K562 (cell line): ENCODE results near the gene TMEM176B. TPM values are rescaled to one million over a fixed set of nuclear protein-coding genes. Genes with fewer than 3 reads are reported as not detected.

Experiments
- BRF1 ChIP-seq: IDR thresholded peaks from 3 replicates; pipeline ENCODE4 v1.6.1; 2011; ENCODE audit warnings: borderline replicate concordance, mild to moderate bottlenecking; ENCODE audit not compliant: insufficient read length; ENCODE audit errors: extremely low read depth
- RBM17 ChIP-seq: fragments of 200-400 bp; formaldehyde crosslinking; IDR thresholded peaks from 2 replicates; pipeline ENCODE4 v1.6.1; 2017; ENCODE audit warnings: low read depth, mild to moderate bottlenecking, low read length, borderline replicate concordance
- SAFB2 ChIP-seq: fragments of 200-400 bp; formaldehyde crosslinking; IDR thresholded peaks from 2 replicates; pipeline ENCODE4 v1.6.1; 2018; ENCODE audit warnings: borderline replicate concordance, low read length, low read depth, moderate library complexity; ENCODE audit not compliant: severe bottlenecking
- ZNF449 ChIP-seq: fragments of 250-450 bp; sonication (Bioruptor Pico); IDR thresholded peaks from 2 replicates; pipeline ENCODE4 v1.8.0; 2022; ENCODE audit warnings: moderate library complexity, mild to moderate bottlenecking, inconsistent platforms
- polyA plus RNA-seq, 8 experiments: library from polyadenylated mRNA; depleted of rRNA in 4 of 8; stranded (reverse) in 5 of 8; unstranded in 3 of 8; fragments of >200 nt; fragmentation: Nextera tagmentation in 2 of 8; fragmentation: Illumina TruSeq in 1 of 8; extraction: Ambion mirVana in 2 of 8; extraction: Trizol in 1 of 8; gene quantifications; 2 replicates each; pipeline versions ENCODE4 v1.2.1 to v1.2.3, GENCODE V29; 2011 to 2014; ENCODE audit warnings: inconsistent platforms in 1 of 8, missing spikeins in 1 of 8
- total RNA-seq, 7 experiments: library from RNA; depleted of rRNA in 6 of 7; stranded (reverse); fragments of >200 nt in 6 of 7; fragmentation: Illumina TruSeq in 2 of 7; extraction: Trizol in 2 of 7; gene quantifications; 2 replicates each; pipeline versions ENCODE4 v1.2.1 to v1.2.3, GENCODE V29; 2011 to 2021; ENCODE audit warnings: low replicate concordance in 1 of 7
- TF ChIP-seq, protein P1 (sequence below): fragments of 450-650 bp; IDR thresholded peaks from 2 replicates; pipeline ENCODE4 v1.6.1; 2016; ENCODE audit warnings: mild to moderate bottlenecking, moderate library complexity

TMEM176B gene
- total and polyA plus RNA-seq, 9 of the 15 experiments (the other 6 are each of a cell fraction or from before 2014, with no cell fraction given), result 0.19 to 0.60 TPM; not detected in 7

DNA sequence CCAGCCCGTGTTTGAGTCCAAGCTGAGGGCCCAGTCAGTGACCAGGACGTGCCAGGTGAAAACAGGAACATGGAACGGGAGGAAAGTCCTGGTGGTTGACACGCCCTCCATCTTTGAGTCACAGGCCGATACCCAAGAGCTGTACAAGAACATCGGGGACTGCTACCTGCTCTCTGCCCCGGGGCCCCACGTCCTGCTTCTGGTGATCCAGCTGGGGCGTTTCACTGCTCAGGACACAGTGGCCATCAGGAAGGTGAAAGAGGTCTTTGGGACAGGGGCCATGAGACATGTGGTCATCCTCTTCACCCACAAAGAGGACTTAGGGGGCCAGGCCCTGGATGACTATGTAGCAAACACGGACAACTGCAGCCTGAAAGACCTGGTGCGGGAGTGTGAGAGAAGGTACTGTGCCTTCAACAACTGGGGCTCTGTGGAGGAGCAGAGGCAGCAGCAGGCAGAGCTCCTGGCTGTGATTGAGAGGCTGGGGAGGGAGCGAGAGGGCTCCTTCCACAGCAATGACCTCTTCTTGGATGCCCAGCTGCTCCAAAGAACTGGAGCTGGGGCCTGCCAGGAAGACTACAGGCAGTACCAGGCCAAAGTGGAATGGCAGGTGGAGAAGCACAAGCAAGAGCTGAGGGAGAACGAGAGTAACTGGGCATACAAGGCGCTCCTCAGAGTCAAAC, 57.7 kb downstream of the TMEM176B start (continued):
- TF ChIP-seq ZNF449 (CRISPR knock-in tag), result no peak
- TF ChIP-seq, protein P1, sequence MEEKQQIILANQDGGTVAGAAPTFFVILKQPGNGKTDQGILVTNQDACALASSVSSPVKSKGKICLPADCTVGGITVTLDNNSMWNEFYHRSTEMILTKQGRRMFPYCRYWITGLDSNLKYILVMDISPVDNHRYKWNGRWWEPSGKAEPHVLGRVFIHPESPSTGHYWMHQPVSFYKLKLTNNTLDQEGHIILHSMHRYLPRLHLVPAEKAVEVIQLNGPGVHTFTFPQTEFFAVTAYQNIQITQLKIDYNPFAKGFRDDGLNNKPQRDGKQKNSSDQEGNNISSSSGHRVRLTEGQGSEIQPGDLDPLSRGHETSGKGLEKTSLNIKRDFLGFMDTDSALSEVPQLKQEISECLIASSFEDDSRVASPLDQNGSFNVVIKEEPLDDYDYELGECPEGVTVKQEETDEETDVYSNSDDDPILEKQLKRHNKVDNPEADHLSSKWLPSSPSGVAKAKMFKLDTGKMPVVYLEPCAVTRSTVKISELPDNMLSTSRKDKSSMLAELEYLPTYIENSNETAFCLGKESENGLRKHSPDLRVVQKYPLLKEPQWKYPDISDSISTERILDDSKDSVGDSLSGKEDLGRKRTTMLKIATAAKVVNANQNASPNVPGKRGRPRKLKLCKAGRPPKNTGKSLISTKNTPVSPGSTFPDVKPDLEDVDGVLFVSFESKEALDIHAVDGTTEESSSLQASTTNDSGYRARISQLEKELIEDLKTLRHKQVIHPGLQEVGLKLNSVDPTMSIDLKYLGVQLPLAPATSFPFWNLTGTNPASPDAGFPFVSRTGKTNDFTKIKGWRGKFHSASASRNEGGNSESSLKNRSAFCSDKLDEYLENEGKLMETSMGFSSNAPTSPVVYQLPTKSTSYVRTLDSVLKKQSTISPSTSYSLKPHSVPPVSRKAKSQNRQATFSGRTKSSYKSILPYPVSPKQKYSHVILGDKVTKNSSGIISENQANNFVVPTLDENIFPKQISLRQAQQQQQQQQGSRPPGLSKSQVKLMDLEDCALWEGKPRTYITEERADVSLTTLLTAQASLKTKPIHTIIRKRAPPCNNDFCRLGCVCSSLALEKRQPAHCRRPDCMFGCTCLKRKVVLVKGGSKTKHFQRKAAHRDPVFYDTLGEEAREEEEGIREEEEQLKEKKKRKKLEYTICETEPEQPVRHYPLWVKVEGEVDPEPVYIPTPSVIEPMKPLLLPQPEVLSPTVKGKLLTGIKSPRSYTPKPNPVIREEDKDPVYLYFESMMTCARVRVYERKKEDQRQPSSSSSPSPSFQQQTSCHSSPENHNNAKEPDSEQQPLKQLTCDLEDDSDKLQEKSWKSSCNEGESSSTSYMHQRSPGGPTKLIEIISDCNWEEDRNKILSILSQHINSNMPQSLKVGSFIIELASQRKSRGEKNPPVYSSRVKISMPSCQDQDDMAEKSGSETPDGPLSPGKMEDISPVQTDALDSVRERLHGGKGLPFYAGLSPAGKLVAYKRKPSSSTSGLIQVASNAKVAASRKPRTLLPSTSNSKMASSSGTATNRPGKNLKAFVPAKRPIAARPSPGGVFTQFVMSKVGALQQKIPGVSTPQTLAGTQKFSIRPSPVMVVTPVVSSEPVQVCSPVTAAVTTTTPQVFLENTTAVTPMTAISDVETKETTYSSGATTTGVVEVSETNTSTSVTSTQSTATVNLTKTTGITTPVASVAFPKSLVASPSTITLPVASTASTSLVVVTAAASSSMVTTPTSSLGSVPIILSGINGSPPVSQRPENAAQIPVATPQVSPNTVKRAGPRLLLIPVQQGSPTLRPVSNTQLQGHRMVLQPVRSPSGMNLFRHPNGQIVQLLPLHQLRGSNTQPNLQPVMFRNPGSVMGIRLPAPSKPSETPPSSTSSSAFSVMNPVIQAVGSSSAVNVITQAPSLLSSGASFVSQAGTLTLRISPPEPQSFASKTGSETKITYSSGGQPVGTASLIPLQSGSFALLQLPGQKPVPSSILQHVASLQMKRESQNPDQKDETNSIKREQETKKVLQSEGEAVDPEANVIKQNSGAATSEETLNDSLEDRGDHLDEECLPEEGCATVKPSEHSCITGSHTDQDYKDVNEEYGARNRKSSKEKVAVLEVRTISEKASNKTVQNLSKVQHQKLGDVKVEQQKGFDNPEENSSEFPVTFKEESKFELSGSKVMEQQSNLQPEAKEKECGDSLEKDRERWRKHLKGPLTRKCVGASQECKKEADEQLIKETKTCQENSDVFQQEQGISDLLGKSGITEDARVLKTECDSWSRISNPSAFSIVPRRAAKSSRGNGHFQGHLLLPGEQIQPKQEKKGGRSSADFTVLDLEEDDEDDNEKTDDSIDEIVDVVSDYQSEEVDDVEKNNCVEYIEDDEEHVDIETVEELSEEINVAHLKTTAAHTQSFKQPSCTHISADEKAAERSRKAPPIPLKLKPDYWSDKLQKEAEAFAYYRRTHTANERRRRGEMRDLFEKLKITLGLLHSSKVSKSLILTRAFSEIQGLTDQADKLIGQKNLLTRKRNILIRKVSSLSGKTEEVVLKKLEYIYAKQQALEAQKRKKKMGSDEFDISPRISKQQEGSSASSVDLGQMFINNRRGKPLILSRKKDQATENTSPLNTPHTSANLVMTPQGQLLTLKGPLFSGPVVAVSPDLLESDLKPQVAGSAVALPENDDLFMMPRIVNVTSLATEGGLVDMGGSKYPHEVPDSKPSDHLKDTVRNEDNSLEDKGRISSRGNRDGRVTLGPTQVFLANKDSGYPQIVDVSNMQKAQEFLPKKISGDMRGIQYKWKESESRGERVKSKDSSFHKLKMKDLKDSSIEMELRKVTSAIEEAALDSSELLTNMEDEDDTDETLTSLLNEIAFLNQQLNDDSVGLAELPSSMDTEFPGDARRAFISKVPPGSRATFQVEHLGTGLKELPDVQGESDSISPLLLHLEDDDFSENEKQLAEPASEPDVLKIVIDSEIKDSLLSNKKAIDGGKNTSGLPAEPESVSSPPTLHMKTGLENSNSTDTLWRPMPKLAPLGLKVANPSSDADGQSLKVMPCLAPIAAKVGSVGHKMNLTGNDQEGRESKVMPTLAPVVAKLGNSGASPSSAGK, result no peak
- TF ChIP-seq SAFB2, result no peak
- no peak for TF ChIP-seq BRF1
- no peak for TF ChIP-seq RBM17
